ENCODE results near the gene EIF3A.

- TF ChIP-seq CTCF (conservative IDR thresholded peaks at IDR 0.05 in 1 of 2, IDR thresholded peaks at IDR 0.05 in 1 of 2; ENCODE audit: low read depth in 1 of 2, low read length in 2 of 2) (no peak), EZH2 (IDR thresholded peaks at IDR 0.05; ENCODE audit: low read length, missing control alignments) (no peak)
Measured at GRCh38 chr10:119087271-119087882, 6.8 kb upstream of the EIF3A start.

Data from fibroblast of lung (primary cell).